ENCODE results near the gene ZYG11A. TPM values are rescaled to one million over a fixed set of nuclear protein-coding genes. Genes with fewer than 3 reads are reported as not detected.

The ZYG11A gene
- total RNA-seq, 1 donor from 2014 or later: 0.30 TPM

DNA sequence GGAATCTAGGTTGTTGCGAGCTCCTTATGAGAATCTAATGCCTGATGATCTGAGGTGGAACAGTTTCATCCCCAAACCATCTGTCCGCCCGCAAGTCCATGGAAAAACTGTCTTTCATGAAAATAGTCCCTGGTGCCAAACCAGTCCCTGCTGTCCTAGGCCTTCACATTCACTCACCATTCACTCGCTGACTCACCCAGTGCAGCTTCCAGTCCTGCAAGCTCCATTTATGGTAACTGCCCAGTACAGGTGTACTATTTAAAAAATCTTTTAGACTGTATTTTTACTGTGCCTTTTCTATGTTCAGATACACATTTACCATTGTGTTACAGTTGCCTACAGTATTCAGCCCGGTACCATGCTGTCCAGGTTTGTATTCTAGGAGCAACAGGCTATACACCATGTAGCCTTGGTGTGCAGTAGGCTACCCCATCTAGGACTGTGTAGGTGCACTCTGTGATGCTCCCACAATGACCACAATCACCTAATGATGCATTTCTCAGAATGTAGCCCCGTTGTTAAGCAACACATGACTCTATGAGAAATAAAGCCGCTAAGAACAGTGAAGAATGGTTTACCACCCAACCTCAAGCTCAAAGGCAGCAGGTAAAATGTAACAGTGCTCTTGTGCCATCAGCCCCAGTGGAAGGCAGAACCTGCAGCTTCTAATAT, 76.6 kb downstream of the ZYG11A start:
- Mint-ChIP-seq H3K9me3 (ENCODE audit: unreplicated experiment) (peaks cover 5% of the 10 kb centered on the region), H3K4me3 (ENCODE audit: unreplicated experiment) (no peak overlapping the region), H3K36me3 (ENCODE audit: low read depth, unreplicated experiment) (peaks cover 2% of the 10 kb centered on the region), H3K27me3 (ENCODE audit: low read depth, unreplicated experiment) (peaks cover 31% of the 10 kb centered on the region), H3K4me1 (ENCODE audit: low read depth, unreplicated experiment) (no peaks in the 10 kb centered on the region), H3K27ac (ENCODE audit: unreplicated experiment) (no peak overlapping the region)
- no peak overlapping the region for H2AFZ ChIP-seq (ENCODE audit: low read depth, low read length)
- peaks cover 2% of the 10 kb centered on the region for H3K27me3 ChIP-seq (ENCODE audit: insufficient read depth, low read length)
- TF ChIP-seq, protein P1, sequence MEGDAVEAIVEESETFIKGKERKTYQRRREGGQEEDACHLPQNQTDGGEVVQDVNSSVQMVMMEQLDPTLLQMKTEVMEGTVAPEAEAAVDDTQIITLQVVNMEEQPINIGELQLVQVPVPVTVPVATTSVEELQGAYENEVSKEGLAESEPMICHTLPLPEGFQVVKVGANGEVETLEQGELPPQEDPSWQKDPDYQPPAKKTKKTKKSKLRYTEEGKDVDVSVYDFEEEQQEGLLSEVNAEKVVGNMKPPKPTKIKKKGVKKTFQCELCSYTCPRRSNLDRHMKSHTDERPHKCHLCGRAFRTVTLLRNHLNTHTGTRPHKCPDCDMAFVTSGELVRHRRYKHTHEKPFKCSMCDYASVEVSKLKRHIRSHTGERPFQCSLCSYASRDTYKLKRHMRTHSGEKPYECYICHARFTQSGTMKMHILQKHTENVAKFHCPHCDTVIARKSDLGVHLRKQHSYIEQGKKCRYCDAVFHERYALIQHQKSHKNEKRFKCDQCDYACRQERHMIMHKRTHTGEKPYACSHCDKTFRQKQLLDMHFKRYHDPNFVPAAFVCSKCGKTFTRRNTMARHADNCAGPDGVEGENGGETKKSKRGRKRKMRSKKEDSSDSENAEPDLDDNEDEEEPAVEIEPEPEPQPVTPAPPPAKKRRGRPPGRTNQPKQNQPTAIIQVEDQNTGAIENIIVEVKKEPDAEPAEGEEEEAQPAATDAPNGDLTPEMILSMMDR (IDR thresholded peaks at IDR 0.05; ENCODE audit: insufficient read depth, low read depth, low read length): no peak
- TF ChIP-seq EZH2 (IDR thresholded peaks at IDR 0.05; ENCODE audit: insufficient read depth, low read length): no peak
- H4K20me1 ChIP-seq (ENCODE audit: insufficient read depth, low read length): no peaks in the 10 kb centered on the region
- H3K27ac ChIP-seq (ENCODE audit: low read depth, low read length): no peak overlapping the region
- H3K79me2 ChIP-seq (ENCODE audit: insufficient read depth, low read length): no peaks in the 10 kb centered on the region
- H3K4me3 ChIP-seq (ENCODE audit: insufficient read depth, low read depth, low read length): no peak overlapping the region
- FAIRE-seq (no peak), DNase-seq (ENCODE audit: low read depth) (no peak)
- H3K4me2 ChIP-seq (ENCODE audit: low read length): no peak overlapping the region
- no peak overlapping the region for H3K9ac ChIP-seq (ENCODE audit: low read length)
- no peaks in the 10 kb centered on the region for H3K4me1 ChIP-seq (ENCODE audit: insufficient read depth, low read length)
- no peaks in the 10 kb centered on the region for H3K9me3 ChIP-seq (ENCODE audit: insufficient read depth, low read depth, low read length)
- no peaks in the 10 kb centered on the region for H3K36me3 ChIP-seq (ENCODE audit: insufficient read depth, low read length)

DNA sequence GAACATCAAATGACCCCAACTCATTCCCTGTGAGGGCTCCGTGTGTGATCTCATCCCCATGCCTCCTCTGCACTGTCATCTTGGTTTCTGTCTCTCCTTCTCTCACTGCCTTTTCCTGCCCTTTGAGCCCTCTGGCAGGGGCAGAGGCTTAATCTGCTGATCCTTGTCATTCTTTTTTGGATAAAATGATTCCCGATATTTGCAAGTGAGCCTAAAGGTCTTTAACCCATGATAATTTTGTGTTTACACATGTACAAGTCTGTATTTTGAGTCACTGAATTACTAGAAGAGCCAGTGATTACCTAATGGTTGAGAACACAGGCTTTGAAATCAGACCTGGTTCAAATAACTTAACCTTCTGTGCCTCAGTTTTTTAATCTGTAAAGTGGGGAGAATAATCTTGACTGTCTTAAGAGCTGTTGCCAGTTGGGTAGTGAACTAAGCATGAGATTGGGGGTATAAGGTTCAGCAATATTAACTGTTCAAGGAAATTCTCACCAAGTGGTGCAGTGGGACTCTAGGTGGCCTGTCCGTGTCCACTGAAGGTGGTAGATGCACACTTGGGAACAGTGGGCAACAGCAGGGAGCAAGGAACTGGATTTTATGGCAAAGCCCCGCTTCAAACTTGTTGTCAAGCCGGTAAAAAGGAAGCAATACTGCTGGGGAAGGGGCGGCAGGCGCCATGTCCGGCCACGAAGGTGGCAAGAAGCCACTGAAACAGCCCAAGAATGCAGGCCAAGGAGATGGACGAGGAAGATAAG, 77.3 kb downstream of the ZYG11A start:
- no peak overlapping the region for H3K4me3 Mint-ChIP-seq (ENCODE audit: unreplicated experiment)
- no peaks in the 10 kb centered on the region for H3K36me3 ChIP-seq (ENCODE audit: insufficient read depth, low read length)
- H2AFZ ChIP-seq (ENCODE audit: low read depth, low read length): no peak overlapping the region
- no peaks in the 10 kb centered on the region for H3K9me3 ChIP-seq (ENCODE audit: insufficient read depth, low read depth, low read length)
- H3K27me3 ChIP-seq (ENCODE audit: insufficient read depth, low read length): peaks cover 2% of the 10 kb centered on the region
- no peak overlapping the region for H3K4me3 ChIP-seq (ENCODE audit: insufficient read depth, low read depth, low read length)
- no peak overlapping the region for H3K9ac ChIP-seq (ENCODE audit: low read length)
- no peak overlapping the region for H3K27ac ChIP-seq (ENCODE audit: low read depth, low read length)
- H3K4me1 Mint-ChIP-seq (ENCODE audit: low read depth, unreplicated experiment): no peaks in the 10 kb centered on the region
- no peak for DNase-seq (ENCODE audit: low read depth)
- no peak for FAIRE-seq
- no peaks in the 10 kb centered on the region for H4K20me1 ChIP-seq (ENCODE audit: insufficient read depth, low read length)
- H3K79me2 ChIP-seq (ENCODE audit: insufficient read depth, low read length): no peaks in the 10 kb centered on the region
- H3K4me1 ChIP-seq (ENCODE audit: insufficient read depth, low read length): no peaks in the 10 kb centered on the region
- H3K4me2 ChIP-seq (ENCODE audit: low read length): no peak overlapping the region
- H3K27me3 Mint-ChIP-seq (ENCODE audit: low read depth, unreplicated experiment): peaks cover 33% of the 10 kb centered on the region
- TF ChIP-seq, protein P1 (IDR thresholded peaks at IDR 0.05; ENCODE audit: insufficient read depth, low read depth, low read length): no peak
- TF ChIP-seq EZH2 (IDR thresholded peaks at IDR 0.05; ENCODE audit: insufficient read depth, low read length): no peak
- H3K36me3 Mint-ChIP-seq (ENCODE audit: low read depth, unreplicated experiment): peaks cover 2% of the 10 kb centered on the region
- peaks cover 5% of the 10 kb centered on the region for H3K9me3 Mint-ChIP-seq (ENCODE audit: unreplicated experiment)
- no peak overlapping the region for H3K27ac Mint-ChIP-seq (ENCODE audit: unreplicated experiment)

All from astrocyte (in vitro differentiated cells and primary cell).